Endothelial cell of umbilical vein (primary cell): ENCODE results near the gene TERT. TPM values are rescaled to one million over a fixed set of nuclear protein-coding genes. Genes with fewer than 3 reads are reported as not detected.

ENCODE experiments used
- BruUV-seq: library from RNA; stranded (reverse); fragments of 400-500 nt; replicated peaks from 2 replicates; lab custom pipeline; 2021; lab: Mats Ljungman, UMichigan
- CTCF ChIA-PET: fragments of 300-600, 350-600 bp; sonication (Branson Sonifier 250); formaldehyde crosslinking; loops from one replicate; lab custom pipeline; 2021; ENCODE audit warnings: antibody characterized with exemption, inconsistent platforms; lab: Charles Lee
- POLR2A ChIA-PET: fragments of 300-600, 350-600 bp; sonication (Branson Sonifier 250); formaldehyde crosslinking; loops from one replicate; lab custom pipeline; 2021; ENCODE audit warnings: antibody characterized with exemption, inconsistent platforms; lab: Charles Lee
- DNase-seq: peaks from one replicate; pipeline ENCODE4 v3.0.0-alpha.2; 2011; ENCODE audit warnings: low read depth, low spot score
- FAIRE-seq: peaks from 2 replicates; lab custom pipeline; 2011; peaks lifted over from hg19 to GRCh38; lab: Jason Lieb, UNC
- H2AFZ ChIP-seq: 2 replicates; pipeline ENCODE4 v1.6.0; 2012; ENCODE audit warnings: low read depth, low read length, control low read depth, inconsistent platforms
- H3K27ac ChIP-seq: 2 replicates; pipeline ENCODE4 v1.5.1; 2011; ENCODE audit warnings: low read depth, mild to moderate bottlenecking, control low read depth, low read length, moderate library complexity; ENCODE audit not compliant: insufficient read depth
- H3K27me3 ChIP-seq, 2 experiments: 2 replicates each; pipeline versions ENCODE4 v1.6.0 to v1.6.1; 2011; ENCODE audit warnings: low read length in 2 of 2, mixed read lengths in 1 of 2; ENCODE audit not compliant: control insufficient read depth in 2 of 2, insufficient read depth in 2 of 2
- H3K36me3 ChIP-seq, 2 experiments: 2 replicates in 1 of 2; 3 replicates in 1 of 2; pipeline ENCODE4 v1.5.1; 2011; ENCODE audit warnings: low read length in 2 of 2, mild to moderate bottlenecking in 1 of 2, moderate library complexity in 1 of 2; ENCODE audit not compliant: control insufficient read depth in 2 of 2, insufficient read depth in 2 of 2; ENCODE audit errors: extremely low read depth in 1 of 2
- H3K4me1 ChIP-seq: 3 replicates; pipeline ENCODE4 v1.5.1; 2011; ENCODE audit warnings: mild to moderate bottlenecking, low read length; ENCODE audit not compliant: control insufficient read depth, insufficient read depth; ENCODE audit errors: extremely low read depth
- H3K4me2 ChIP-seq: 2 replicates; pipeline ENCODE4 v1.6.1; 2011; ENCODE audit warnings: low read length, control low read depth, mixed read lengths; ENCODE audit not compliant: insufficient read depth
- H3K4me3 ChIP-seq, 3 experiments: fragments of 200-600 bp in 1 of 3; sonication (generic), shearing (Covaris generic) in 1 of 3; replicated peaks in 1 of 3; 2 replicates each; pipeline ENCODE4 v1.5.1; 2011 to 2016; ENCODE audit warnings: control low read depth in 3 of 3, low read length in 3 of 3, mild to moderate bottlenecking in 2 of 3, inconsistent platforms in 1 of 3, low read depth in 1 of 3, moderate library complexity in 1 of 3; ENCODE audit not compliant: insufficient read depth in 1 of 3
- H3K79me2 ChIP-seq: 2 replicates; pipeline ENCODE4 v1.6.0; 2012; ENCODE audit warnings: low read length, inconsistent platforms; ENCODE audit not compliant: control insufficient read depth, insufficient read depth
- H3K9ac ChIP-seq: replicated peaks from 2 replicates; pipeline ENCODE3; 2011; ENCODE audit warnings: low read length, control low read depth; ENCODE audit not compliant: insufficient read depth; ENCODE audit errors: extremely low read depth
- H3K9me1 ChIP-seq: replicated peaks from 3 replicates; pipeline ENCODE4 v1.6.0; 2011; ENCODE audit warnings: mild to moderate bottlenecking, low read length; ENCODE audit not compliant: control insufficient read depth, insufficient read depth; ENCODE audit errors: extremely low read depth
- H3K9me3 ChIP-seq: replicated peaks from 2 replicates; pipeline ENCODE4 v1.5.1; 2012; ENCODE audit warnings: low read length, inconsistent platforms; ENCODE audit not compliant: control insufficient read depth, insufficient read depth
- H4K20me1 ChIP-seq: replicated peaks from 2 replicates; pipeline ENCODE3; 2011; ENCODE audit warnings: mild to moderate bottlenecking, low read length; ENCODE audit not compliant: control insufficient read depth, insufficient read depth; ENCODE audit errors: extremely low read depth
- CTCF ChIP-seq, 2 donors: IDR thresholded peaks; 1 replicate in 1 of 2; 2 replicates in 1 of 2; pipeline ENCODE4 v1.5.1; 2011; ENCODE audit warnings: low read length in 2 of 2, mild to moderate bottlenecking in 2 of 2, moderate library complexity in 2 of 2, control low read depth in 1 of 2, inconsistent platforms in 1 of 2, low read depth in 1 of 2; ENCODE audit not compliant: insufficient read depth in 1 of 2; ENCODE audit errors: extremely low read depth in 1 of 2
- EZH2 ChIP-seq: IDR thresholded peaks from 2 replicates; pipeline ENCODE4 v1.6.1; 2012; ENCODE audit warnings: borderline replicate concordance, low read depth, mild to moderate bottlenecking, moderate library complexity, low read length, inconsistent platforms; ENCODE audit not compliant: severe bottlenecking
- FOS ChIP-seq: IDR thresholded peaks from 2 replicates; pipeline ENCODE4 v1.6.1; 2011; ENCODE audit warnings: mild to moderate bottlenecking, low read length, moderate library complexity, borderline replicate concordance; ENCODE audit not compliant: insufficient read depth
- GATA2 ChIP-seq: IDR thresholded peaks from 2 replicates; pipeline ENCODE4 v1.7.0; 2011; ENCODE audit warnings: low read depth, mild to moderate bottlenecking, moderate library complexity, mixed read lengths, low read length; ENCODE audit not compliant: insufficient read length, insufficient read depth
- JUN ChIP-seq: IDR thresholded peaks from 2 replicates; pipeline ENCODE4 v1.6.1; 2011; ENCODE audit warnings: borderline replicate concordance, low read depth; ENCODE audit not compliant: insufficient read length, insufficient read depth
- MAX ChIP-seq: IDR thresholded peaks from 2 replicates; pipeline ENCODE4 v1.6.1; 2011; ENCODE audit not compliant: insufficient read depth, insufficient read length
- MYC ChIP-seq: IDR thresholded peaks from one replicate; pipeline ENCODE4 v1.6.1; 2011; ENCODE audit warnings: mild to moderate bottlenecking, low read depth, low read length
- POLR2A ChIP-seq: IDR thresholded peaks from 2 replicates; pipeline ENCODE4 v1.6.1; 2012; ENCODE audit warnings: low read depth, mild to moderate bottlenecking, control low read depth, low read length
- POLR2AphosphoS5 ChIP-seq: IDR thresholded peaks from 2 replicates; pipeline ENCODE4 v1.6.1; 2012; ENCODE audit warnings: low read depth, mild to moderate bottlenecking, control low read depth, low read length, moderate library complexity; ENCODE audit not compliant: insufficient read depth
- dilution Hi-C: fragments of 300-500 bp; cut with MboI; formaldehyde crosslinking; loops from one replicate; pipeline ENCODE4 v1.15.0; 2019; ENCODE audit warnings: low sequenced_read_pairs; ENCODE audit not compliant: extremely low pct_ligation_motif_present
- intact Hi-C: fragments of 100-400 bp; cut with micrococcal nuclease; formaldehyde crosslinking; loops from one replicate; pipeline ENCODE4 v1.10.0; 2022
- polyA plus RNA-seq, 4 experiments: library from polyadenylated mRNA; depleted of rRNA in 3 of 4; stranded (reverse) in 3 of 4; unstranded in 1 of 4; fragments of >200 nt; gene quantifications; 2 replicates each; pipeline versions ENCODE4 v1.2.1 to v1.2.3, GENCODE V29; 2011 to 2012; ENCODE audit warnings: missing spikeins in 1 of 4
- total RNA-seq: library from RNA; stranded (reverse); gene quantifications from 2 replicates; pipeline ENCODE4 v1.2.3, GENCODE V29; 2021

TERT gene
- total and polyA plus RNA-seq, 2 donors (not counting 3 experiments of a cell fraction or from before 2014, with no cell fraction given): 0.04 TPM; not detected in 1

- TF ChIP-seq FOS: no peak
- TF ChIP-seq MAX: no peak
- no peak for TF ChIP-seq POLR2A
- TF ChIP-seq MYC: no peak
- no peak for TF ChIP-seq CTCF (IDR thresholded peaks at IDR 0.05; ENCODE audit: extremely low read depth in 1 of 2, insufficient read depth in 1 of 2, low read depth in 1 of 2, low read length in 2 of 2)
- no peak for TF ChIP-seq GATA2
- TF ChIP-seq EZH2: no peak
- no peak for TF ChIP-seq JUN
- TF ChIP-seq POLR2AphosphoS5: no peak
These were observed 64.3 kb downstream of the TERT start for GRCh38 chr5:1230551-1230950.

More at GRCh38 chr5:1230551-1230950, 64.3 kb downstream of the TERT start:
- FAIRE-seq: no peak
- Histone ChIP-seq H3K9ac (no peak overlapping the region), H3K79me2 (no peaks in the 10 kb centered on the region), H3K27ac (no peak overlapping the region), H3K9me3 (no peaks in the 10 kb centered on the region), H2AFZ (no peak overlapping the region), H3K27me3 (peaks cover 0 to 2% of the 10 kb centered on the region in 2 experiments), H3K4me1 (no peaks in the 10 kb centered on the region), H3K9me1 (no peaks in the 10 kb centered on the region), H3K4me3 (no peak overlapping the region), H3K4me2 (no peak overlapping the region), H3K36me3 (no peaks in the 10 kb centered on the region), H4K20me1 (no peaks in the 10 kb centered on the region)
- POLR2A ChIA-PET: no interaction called here
- dilution Hi-C loops: no loop called here
- CTCF ChIA-PET: no interaction called here
- DNase-seq: no peak
- BruUV-seq: no TSS peak
- intact Hi-C loops: no loop called here
